HEK293 (cell line): ENCODE data around the gene HMCN2.

Experiments used
- CTCF ChIA-PET: fragments of 350-600 bp; formaldehyde crosslinking; extraction: SDS; loops from one replicate; lab custom pipeline; 2021; ENCODE audit warnings: antibody characterized with exemption; lab: Yijun Ruan, JAX
- POLR2A ChIA-PET: fragments of 300-600 bp; formaldehyde crosslinking; extraction: SDS; loops from one replicate; lab custom pipeline; 2020; ENCODE audit warnings: antibody characterized with exemption, inconsistent platforms; lab: Yijun Ruan, JAX
- H3K27ac ChIP-seq: fragments of 200-500 bp; sonication (Bioruptor generic); 2 replicates; pipeline ENCODE4 v1.5.1; 2014; ENCODE audit warnings: low read depth, low read length, control low read depth, inconsistent platforms; ENCODE audit errors: extremely low read depth
- H3K36me3 ChIP-seq, 2 experiments: fragments of 200-500 bp in 1 of 2; sonication (Bioruptor generic) in 1 of 2; 1 replicate in 1 of 2; 2 replicates in 1 of 2; pipeline ENCODE4 v1.5.1; 2014 to 2017; ENCODE audit warnings: inconsistent platforms in 2 of 2, low read length in 2 of 2; ENCODE audit not compliant: control insufficient read depth in 2 of 2, insufficient read depth in 1 of 2
- H3K4me1 ChIP-seq: fragments of 200-500 bp; sonication (Bioruptor generic); 2 replicates; pipeline ENCODE4 v1.5.1; 2014; ENCODE audit warnings: mild to moderate bottlenecking, low read length, inconsistent platforms; ENCODE audit not compliant: control insufficient read depth, insufficient read depth
- H3K4me3 ChIP-seq: 2 replicates; pipeline ENCODE4 v1.5.1; 2011; ENCODE audit warnings: low read depth, mild to moderate bottlenecking, control low read depth, low read length, moderate library complexity
- H3K9me3 ChIP-seq: fragments of 200-500 bp; sonication (Bioruptor generic); 2 replicates; pipeline ENCODE4 v1.5.1; 2014; ENCODE audit warnings: low read depth, low read length, inconsistent platforms; ENCODE audit not compliant: control insufficient read depth, insufficient read depth
- MZF1 ChIP-seq: fragments of 450-650 bp; formaldehyde crosslinking; IDR thresholded peaks from 2 replicates; pipeline ENCODE4 v1.5.1; 2017; ENCODE audit warnings: missing biosample characterization, missing genetic modification characterization, borderline replicate concordance
- ZBTB8A ChIP-seq: fragments of 450-650 bp; formaldehyde crosslinking; IDR thresholded peaks from 2 replicates; pipeline ENCODE4 v1.5.1; 2016; ENCODE audit warnings: missing biosample characterization, missing genetic modification characterization
- ZFP37 ChIP-seq: fragments of 450-650 bp; formaldehyde crosslinking; IDR thresholded peaks from 2 replicates; pipeline ENCODE4 v1.5.1; 2016; ENCODE audit warnings: missing biosample characterization, missing genetic modification characterization
- ZNF169 ChIP-seq: fragments of 450-650 bp; formaldehyde crosslinking; IDR thresholded peaks from 2 replicates; pipeline ENCODE4 v1.5.1; 2016; ENCODE audit warnings: missing biosample characterization, missing genetic modification characterization
- ZNF423 ChIP-seq: fragments of 450-650 bp; formaldehyde crosslinking; IDR thresholded peaks from 2 replicates; pipeline ENCODE4 v1.5.1; 2016; ENCODE audit warnings: missing biosample characterization, missing genetic modification characterization
- ZNF549 ChIP-seq: fragments of 450-650 bp; IDR thresholded peaks from 2 replicates; pipeline ENCODE4 v1.5.1; 2018; ENCODE audit warnings: missing biosample characterization, missing genetic modification characterization, mild to moderate bottlenecking, inconsistent platforms, moderate library complexity
- ZNF777 ChIP-seq: fragments of 450-650 bp; formaldehyde crosslinking; IDR thresholded peaks from 2 replicates; pipeline ENCODE4 v1.5.1; 2017; ENCODE audit warnings: missing biosample characterization, missing genetic modification characterization, borderline replicate concordance
- ZNF830 ChIP-seq: fragments of 450-650 bp; IDR thresholded peaks from 2 replicates; pipeline ENCODE4 v1.5.0; 2018; ENCODE audit warnings: missing biosample characterization, missing genetic modification characterization, low read depth, mild to moderate bottlenecking, moderate library complexity
- ZSCAN16 ChIP-seq: fragments of 450-650 bp; formaldehyde crosslinking; IDR thresholded peaks from 2 replicates; pipeline ENCODE4 v1.5.1; 2016; ENCODE audit warnings: missing biosample characterization, missing genetic modification characterization
- TF ChIP-seq, protein P1 (sequence below): fragments of 450-650 bp; formaldehyde crosslinking; IDR thresholded peaks from 2 replicates; pipeline ENCODE4 v1.5.1; 2016; ENCODE audit warnings: missing biosample characterization, missing genetic modification characterization
- TF ChIP-seq, protein P2 (sequence below): fragments of 450-650 bp; formaldehyde crosslinking; IDR thresholded peaks from 2 replicates; pipeline ENCODE4 v1.5.1; 2016; ENCODE audit warnings: missing biosample characterization, missing genetic modification characterization
- TF ChIP-seq, protein P3 (sequence below): fragments of 450-650 bp; formaldehyde crosslinking; IDR thresholded peaks from 2 replicates; pipeline ENCODE4 v1.5.1; 2016; ENCODE audit warnings: missing biosample characterization, missing genetic modification characterization
- TF ChIP-seq, protein P4 (sequence below): fragments of 450-650 bp; formaldehyde crosslinking; IDR thresholded peaks from 2 replicates; pipeline ENCODE4 v1.5.1; 2017; ENCODE audit warnings: missing biosample characterization, missing genetic modification characterization
- TF ChIP-seq, protein P5 (sequence below): fragments of 450-650 bp; formaldehyde crosslinking; IDR thresholded peaks from 2 replicates; pipeline ENCODE4 v1.5.1; 2017; ENCODE audit warnings: missing biosample characterization, missing genetic modification characterization

Gene HMCN2

DNA sequence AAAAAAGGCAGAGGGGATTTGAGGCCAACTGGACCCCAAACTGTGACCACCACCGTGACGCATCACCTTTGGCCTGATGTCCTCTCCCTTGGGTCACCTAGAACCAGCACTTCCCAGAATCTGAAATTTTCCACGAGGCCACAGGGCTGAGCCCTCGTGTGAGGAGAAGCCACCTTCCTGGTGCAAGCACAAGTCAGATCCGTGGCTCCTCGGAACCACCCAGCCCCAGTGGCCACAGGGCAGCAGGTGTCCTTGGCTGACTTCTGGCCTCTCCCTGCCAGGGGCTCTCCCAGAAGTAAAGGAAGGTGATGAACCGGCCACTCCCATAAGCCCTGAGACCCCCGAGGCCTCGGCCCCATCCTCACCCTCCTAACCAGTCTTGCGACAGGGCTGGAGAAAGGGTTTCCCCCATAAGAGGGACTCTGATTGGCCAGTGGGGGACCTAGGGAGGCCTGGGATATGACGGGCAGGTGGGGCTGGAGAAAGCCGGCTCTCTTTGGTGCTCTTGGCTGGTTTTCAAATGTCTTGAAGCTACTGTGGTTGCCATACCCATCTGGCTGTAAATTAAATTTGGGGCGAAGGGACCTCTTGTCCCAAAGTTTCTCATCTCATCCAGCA is 20.9 kb upstream of the HMCN2 start:
- H3K4me3 ChIP-seq = no peak overlapping the region
- POLR2A ChIA-PET = no interaction called here
- CTCF ChIA-PET = interaction anchor here (0.6 to 9.9 kb wide), 9 partner anchors 8 to 517 kb away, joined by 3 to 217 read pairs (median 10); no protein-coding TSS in a partner anchor
- no peak overlapping the region for H3K27ac ChIP-seq
- no peaks in the 10 kb centered on the region for H3K36me3 ChIP-seq
- H3K4me1 ChIP-seq = 0 out of 2 replicates have a peak, but pooled peaks cover 3% of the 10 kb centered on the region
- TF ChIP-seq, protein P1, sequence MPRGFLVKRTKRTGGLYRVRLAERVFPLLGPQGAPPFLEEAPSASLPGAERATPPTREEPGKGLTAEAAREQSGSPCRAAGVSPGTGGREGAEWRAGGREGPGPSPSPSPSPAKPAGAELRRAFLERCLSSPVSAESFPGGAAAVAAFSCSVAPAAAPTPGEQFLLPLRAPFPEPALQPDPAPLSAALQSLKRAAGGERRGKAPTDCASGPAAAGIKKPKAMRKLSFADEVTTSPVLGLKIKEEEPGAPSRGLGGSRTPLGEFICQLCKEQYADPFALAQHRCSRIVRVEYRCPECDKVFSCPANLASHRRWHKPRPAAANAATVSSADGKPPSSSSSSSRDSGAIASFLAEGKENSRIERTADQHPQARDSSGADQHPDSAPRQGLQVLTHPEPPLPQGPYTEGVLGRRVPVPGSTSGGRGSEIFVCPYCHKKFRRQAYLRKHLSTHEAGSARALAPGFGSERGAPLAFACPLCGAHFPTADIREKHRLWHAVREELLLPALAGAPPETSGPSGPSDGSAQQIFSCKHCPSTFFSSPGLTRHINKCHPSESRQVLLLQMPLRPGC (tag by site-specific recombination) = no peak
- no peak for TF ChIP-seq ZNF169 (tag by site-specific recombination)
- TF ChIP-seq ZBTB8A (tag by site-specific recombination) = no peak
- TF ChIP-seq, protein P2, sequence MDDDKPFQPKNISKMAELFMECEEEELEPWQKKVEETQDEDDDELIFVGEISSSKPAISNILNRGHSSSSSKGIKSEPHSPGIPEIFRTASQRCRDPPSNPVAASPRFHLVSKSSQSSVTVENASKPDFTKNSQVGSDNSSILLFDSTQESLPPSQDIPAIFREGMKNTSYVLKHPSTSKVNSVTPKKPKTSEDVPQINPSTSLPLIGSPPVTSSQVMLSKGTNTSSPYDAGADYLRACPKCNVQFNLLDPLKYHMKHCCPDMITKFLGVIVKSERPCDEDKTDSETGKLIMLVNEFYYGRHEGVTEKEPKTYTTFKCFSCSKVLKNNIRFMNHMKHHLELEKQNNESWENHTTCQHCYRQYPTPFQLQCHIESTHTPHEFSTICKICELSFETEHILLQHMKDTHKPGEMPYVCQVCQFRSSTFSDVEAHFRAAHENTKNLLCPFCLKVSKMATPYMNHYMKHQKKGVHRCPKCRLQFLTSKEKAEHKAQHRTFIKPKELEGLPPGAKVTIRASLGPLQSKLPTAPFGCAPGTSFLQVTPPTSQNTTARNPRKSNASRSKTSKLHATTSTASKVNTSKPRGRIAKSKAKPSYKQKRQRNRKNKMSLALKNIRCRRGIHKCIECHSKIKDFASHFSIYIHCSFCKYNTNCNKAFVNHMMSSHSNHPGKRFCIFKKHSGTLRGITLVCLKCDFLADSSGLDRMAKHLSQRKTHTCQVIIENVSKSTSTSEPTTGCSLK (tag by site-specific recombination) = no peak
- TF ChIP-seq MZF1 (tag by site-specific recombination) = no peak
- TF ChIP-seq ZSCAN16 = no peak
- TF ChIP-seq, protein P3, sequence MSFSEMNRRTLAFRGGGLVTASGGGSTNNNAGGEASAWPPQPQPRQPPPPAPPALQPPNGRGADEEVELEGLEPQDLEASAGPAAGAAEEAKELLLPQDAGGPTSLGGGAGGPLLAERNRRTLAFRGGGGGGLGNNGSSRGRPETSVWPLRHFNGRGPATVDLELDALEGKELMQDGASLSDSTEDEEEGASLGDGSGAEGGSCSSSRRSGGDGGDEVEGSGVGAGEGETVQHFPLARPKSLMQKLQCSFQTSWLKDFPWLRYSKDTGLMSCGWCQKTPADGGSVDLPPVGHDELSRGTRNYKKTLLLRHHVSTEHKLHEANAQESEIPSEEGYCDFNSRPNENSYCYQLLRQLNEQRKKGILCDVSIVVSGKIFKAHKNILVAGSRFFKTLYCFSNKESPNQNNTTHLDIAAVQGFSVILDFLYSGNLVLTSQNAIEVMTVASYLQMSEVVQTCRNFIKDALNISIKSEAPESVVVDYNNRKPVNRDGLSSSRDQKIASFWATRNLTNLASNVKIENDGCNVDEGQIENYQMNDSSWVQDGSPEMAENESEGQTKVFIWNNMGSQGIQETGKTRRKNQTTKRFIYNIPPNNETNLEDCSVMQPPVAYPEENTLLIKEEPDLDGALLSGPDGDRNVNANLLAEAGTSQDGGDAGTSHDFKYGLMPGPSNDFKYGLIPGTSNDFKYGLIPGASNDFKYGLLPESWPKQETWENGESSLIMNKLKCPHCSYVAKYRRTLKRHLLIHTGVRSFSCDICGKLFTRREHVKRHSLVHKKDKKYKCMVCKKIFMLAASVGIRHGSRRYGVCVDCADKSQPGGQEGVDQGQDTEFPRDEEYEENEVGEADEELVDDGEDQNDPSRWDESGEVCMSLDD (tag by site-specific recombination) = no peak
- no peak for TF ChIP-seq ZNF830 (tag by site-specific recombination)
- TF ChIP-seq, protein P4, sequence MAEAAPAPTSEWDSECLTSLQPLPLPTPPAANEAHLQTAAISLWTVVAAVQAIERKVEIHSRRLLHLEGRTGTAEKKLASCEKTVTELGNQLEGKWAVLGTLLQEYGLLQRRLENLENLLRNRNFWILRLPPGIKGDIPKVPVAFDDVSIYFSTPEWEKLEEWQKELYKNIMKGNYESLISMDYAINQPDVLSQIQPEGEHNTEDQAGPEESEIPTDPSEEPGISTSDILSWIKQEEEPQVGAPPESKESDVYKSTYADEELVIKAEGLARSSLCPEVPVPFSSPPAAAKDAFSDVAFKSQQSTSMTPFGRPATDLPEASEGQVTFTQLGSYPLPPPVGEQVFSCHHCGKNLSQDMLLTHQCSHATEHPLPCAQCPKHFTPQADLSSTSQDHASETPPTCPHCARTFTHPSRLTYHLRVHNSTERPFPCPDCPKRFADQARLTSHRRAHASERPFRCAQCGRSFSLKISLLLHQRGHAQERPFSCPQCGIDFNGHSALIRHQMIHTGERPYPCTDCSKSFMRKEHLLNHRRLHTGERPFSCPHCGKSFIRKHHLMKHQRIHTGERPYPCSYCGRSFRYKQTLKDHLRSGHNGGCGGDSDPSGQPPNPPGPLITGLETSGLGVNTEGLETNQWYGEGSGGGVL (tag by site-specific recombination) = no peak
- TF ChIP-seq, protein P5, sequence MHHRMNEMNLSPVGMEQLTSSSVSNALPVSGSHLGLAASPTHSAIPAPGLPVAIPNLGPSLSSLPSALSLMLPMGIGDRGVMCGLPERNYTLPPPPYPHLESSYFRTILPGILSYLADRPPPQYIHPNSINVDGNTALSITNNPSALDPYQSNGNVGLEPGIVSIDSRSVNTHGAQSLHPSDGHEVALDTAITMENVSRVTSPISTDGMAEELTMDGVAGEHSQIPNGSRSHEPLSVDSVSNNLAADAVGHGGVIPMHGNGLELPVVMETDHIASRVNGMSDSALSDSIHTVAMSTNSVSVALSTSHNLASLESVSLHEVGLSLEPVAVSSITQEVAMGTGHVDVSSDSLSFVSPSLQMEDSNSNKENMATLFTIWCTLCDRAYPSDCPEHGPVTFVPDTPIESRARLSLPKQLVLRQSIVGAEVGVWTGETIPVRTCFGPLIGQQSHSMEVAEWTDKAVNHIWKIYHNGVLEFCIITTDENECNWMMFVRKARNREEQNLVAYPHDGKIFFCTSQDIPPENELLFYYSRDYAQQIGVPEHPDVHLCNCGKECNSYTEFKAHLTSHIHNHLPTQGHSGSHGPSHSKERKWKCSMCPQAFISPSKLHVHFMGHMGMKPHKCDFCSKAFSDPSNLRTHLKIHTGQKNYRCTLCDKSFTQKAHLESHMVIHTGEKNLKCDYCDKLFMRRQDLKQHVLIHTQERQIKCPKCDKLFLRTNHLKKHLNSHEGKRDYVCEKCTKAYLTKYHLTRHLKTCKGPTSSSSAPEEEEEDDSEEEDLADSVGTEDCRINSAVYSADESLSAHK (tag by site-specific recombination) = no peak
- TF ChIP-seq ZFP37 (tag by site-specific recombination) = no peak
- TF ChIP-seq ZNF549 (tag by site-specific recombination) = no peak
- no peak for TF ChIP-seq ZNF777 (tag by site-specific recombination)
- TF ChIP-seq ZNF423 (tag by site-specific recombination) = no peak
- TF ChIP-seq, all 188 proteins: peak for 0
- no peaks in the 10 kb centered on the region for H3K9me3 ChIP-seq
